Measurements from ENCODE around the gene TCFL5.

Gene TCFL5

GRCh38 chr20:62807444-62808210 lies 54.0 kb downstream of the TCFL5 start:
- Mint-ChIP-seq H3K4me3 (no peak overlapping the region), H3K27me3 (ENCODE audit: low read depth, poor library complexity) (peaks cover 10% of the 10 kb centered on the region), H3K9me3 (no peaks in the 10 kb centered on the region), H3K4me1 (peaks cover 26% of the 10 kb centered on the region), H3K36me3 (ENCODE audit: low read depth) (no peaks in the 10 kb centered on the region), H3K27ac (no peak overlapping the region)
- no peak for TF ChIP-seq CTCF (IDR thresholded peaks at IDR 0.05)
- DNase-seq = no peak

- no peak overlapping the region for H3K27ac Mint-ChIP-seq
- peak overlapping the region; percentile 79 for H3K4me3 Mint-ChIP-seq
Observed at GRCh38 chr20:62806383-62807050, 55.1 kb downstream of the TCFL5 start.

GRCh38 chr20:62805711-62806382 lies 55.8 kb downstream of the TCFL5 start:
- Mint-ChIP-seq H3K4me1 (peaks cover 38% of the 10 kb centered on the region), H3K9me3 (no peaks in the 10 kb centered on the region), H3K27ac (no peak overlapping the region), H3K4me3 (peak overlapping the region; percentile 79), H3K36me3 (ENCODE audit: low read depth) (peaks cover 9% of the 10 kb centered on the region), H3K27me3 (ENCODE audit: low read depth, poor library complexity) (peaks cover 11% of the 10 kb centered on the region)
- DNase-seq = peak; percentile 81
- no peak for TF ChIP-seq CTCF (IDR thresholded peaks at IDR 0.05)

More at GRCh38 chr20:62806383-62807050, 55.1 kb downstream of the TCFL5 start:
- TF ChIP-seq CTCF (IDR thresholded peaks at IDR 0.05) = no peak
- Mint-ChIP-seq H3K36me3 (ENCODE audit: low read depth) (peaks cover 2% of the 10 kb centered on the region), H3K9me3 (no peaks in the 10 kb centered on the region), H3K4me1 (peaks cover 37% of the 10 kb centered on the region), H3K27me3 (ENCODE audit: low read depth, poor library complexity) (peaks cover 11% of the 10 kb centered on the region)
- DNase-seq = no peak

- H3K27ac Mint-ChIP-seq = no peak overlapping the region
- TF ChIP-seq CTCF (IDR thresholded peaks at IDR 0.05) = no peak
- DNase-seq = peak; percentile 48
- peaks cover 13% of the 10 kb centered on the region for H3K36me3 Mint-ChIP-seq (ENCODE audit: low read depth)
- H3K4me3 Mint-ChIP-seq = peak overlapping the region; percentile 79
- H3K27me3 Mint-ChIP-seq (ENCODE audit: low read depth, poor library complexity) = peaks cover 11% of the 10 kb centered on the region
- peaks cover 38% of the 10 kb centered on the region for H3K4me1 Mint-ChIP-seq
- H3K9me3 Mint-ChIP-seq = no peaks in the 10 kb centered on the region
Observed at GRCh38 chr20:62805155-62805710, 56.4 kb downstream of the TCFL5 start.

GRCh38 chr20:62804627-62805154 lies 56.9 kb downstream of the TCFL5 start, which contains the start of gene OGFR:
OGFR (plus strand) TSS chr20:62804835; CDS start chr20:62804860, 25 bp downstream.
- H3K36me3 Mint-ChIP-seq (ENCODE audit: low read depth) = peaks cover 18% of the 10 kb centered on the region

More at GRCh38 chr20:62804627-62805154, 56.9 kb downstream of the TCFL5 start, which contains the start of gene OGFR:
- H3K4me1 Mint-ChIP-seq = peaks cover 38% of the 10 kb centered on the region
- H3K27ac Mint-ChIP-seq = no peak within 1 kb of the TSS
- DNase-seq = peak; percentile 73
- H3K4me3 Mint-ChIP-seq = peak within 1 kb of the TSS; percentile 87
- H3K27me3 Mint-ChIP-seq (ENCODE audit: low read depth, poor library complexity) = peaks cover 11% of the 10 kb centered on the region
- H3K9me3 Mint-ChIP-seq = no peaks in the 10 kb centered on the region
- no peak for TF ChIP-seq CTCF (IDR thresholded peaks at IDR 0.05)

Data from nephron progenitor cell (in vitro differentiated cells).